Omental fat pad (tissue), 4 donors: Measurements from ENCODE around the gene HTT-AS. TPM values are rescaled to one million over a fixed set of nuclear protein-coding genes. Genes with fewer than 3 reads are reported as not detected.

Experiments
- ATAC-seq: fragments of 150-250 bp; one replicate; pipeline ENCODE4 v1.9.1; 2016; ENCODE audit warnings: mild to moderate bottlenecking, moderate library complexity; ENCODE audit not compliant: low FRiP score
- DNase-seq: peaks from one replicate; pipeline ENCODE4 v3.0.0-alpha.2; 2019; ENCODE audit warnings: low spot score
- total RNA-seq, 4 donors: library from RNA; depleted of rRNA; stranded (reverse); fragments of >200 nt; gene quantifications; one replicate each; pipeline ENCODE4 v1.1.0, GENCODE V29; 2016
- TF ChIP-seq, protein P1 (sequence below), 3 donors: fragments of 450-650 bp; IDR thresholded peaks; one replicate each; pipeline ENCODE4 v1.5.1; 2016 to 2017; ENCODE audit warnings: antibody characterized with exemption in 3 of 3, mild to moderate bottlenecking in 3 of 3, moderate library complexity in 2 of 3

The HTT-AS gene
- total RNA-seq, 4 donors from 2014 or later = not detected

- TF ChIP-seq, protein P1, sequence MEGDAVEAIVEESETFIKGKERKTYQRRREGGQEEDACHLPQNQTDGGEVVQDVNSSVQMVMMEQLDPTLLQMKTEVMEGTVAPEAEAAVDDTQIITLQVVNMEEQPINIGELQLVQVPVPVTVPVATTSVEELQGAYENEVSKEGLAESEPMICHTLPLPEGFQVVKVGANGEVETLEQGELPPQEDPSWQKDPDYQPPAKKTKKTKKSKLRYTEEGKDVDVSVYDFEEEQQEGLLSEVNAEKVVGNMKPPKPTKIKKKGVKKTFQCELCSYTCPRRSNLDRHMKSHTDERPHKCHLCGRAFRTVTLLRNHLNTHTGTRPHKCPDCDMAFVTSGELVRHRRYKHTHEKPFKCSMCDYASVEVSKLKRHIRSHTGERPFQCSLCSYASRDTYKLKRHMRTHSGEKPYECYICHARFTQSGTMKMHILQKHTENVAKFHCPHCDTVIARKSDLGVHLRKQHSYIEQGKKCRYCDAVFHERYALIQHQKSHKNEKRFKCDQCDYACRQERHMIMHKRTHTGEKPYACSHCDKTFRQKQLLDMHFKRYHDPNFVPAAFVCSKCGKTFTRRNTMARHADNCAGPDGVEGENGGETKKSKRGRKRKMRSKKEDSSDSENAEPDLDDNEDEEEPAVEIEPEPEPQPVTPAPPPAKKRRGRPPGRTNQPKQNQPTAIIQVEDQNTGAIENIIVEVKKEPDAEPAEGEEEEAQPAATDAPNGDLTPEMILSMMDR (IDR thresholded peaks at IDR 0.05) = no peak
- DNase-seq (no peak), ATAC-seq (no peak)
Observed at GRCh38 chr4:3116955-3117354, 42.6 kb upstream of the HTT-AS start.

DNA sequence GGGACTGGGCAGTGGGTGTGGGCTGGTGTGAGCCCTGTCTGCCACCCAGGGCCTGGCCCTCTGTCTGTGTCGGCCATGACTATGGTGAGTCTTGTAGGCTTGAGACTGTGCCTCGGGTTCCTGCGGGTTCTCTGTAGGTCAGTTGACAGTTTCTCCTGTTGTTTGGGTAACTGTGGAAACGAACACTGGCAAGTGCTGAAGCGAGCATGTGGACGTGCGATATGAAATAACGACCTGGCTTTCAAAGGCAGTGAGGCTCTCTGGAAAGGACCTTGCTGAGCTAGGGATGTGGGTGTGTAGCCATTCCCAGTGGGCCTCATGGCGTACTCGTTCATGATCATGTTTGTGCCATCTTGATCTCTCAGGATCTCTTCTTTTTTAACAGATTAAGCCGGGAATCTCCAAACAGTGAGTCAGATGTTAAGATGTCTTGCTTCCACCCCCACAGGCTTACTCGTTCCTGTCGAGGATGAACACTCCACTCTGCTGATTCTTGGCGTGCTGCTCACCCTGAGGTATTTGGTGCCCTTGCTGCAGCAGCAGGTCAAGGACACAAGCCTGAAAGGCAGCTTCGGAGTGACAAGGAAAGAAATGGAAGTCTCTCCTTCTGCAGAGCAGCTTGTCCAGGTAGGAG lies 41.4 kb upstream of the HTT-AS start:
- no peak for ATAC-seq
- no peak for DNase-seq
- TF ChIP-seq, protein P1 (IDR thresholded peaks at IDR 0.05) = no peak

DNA sequence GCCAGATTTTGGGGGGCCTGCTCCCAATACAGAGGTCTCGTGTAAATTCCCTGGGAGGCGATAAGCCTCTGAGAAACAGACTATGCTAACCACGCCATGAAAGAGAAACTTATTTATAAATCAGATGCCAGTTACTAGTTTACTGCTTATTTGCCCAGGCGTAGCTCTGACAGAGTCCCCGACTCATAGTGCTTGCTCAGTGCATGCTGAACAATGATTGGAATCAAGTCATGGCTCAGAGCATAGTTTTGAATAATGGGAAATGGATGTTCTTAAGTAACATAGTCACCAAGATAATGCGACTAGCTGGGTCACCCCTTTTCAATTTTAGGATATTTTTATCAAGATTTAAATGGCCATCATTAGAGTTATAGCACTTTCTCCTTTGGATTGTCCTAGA lies 40.0 kb upstream of the HTT-AS start:
- DNase-seq (no peak), ATAC-seq (no peak)
- TF ChIP-seq, protein P1 (IDR thresholded peaks at IDR 0.05) = no peak

DNA sequence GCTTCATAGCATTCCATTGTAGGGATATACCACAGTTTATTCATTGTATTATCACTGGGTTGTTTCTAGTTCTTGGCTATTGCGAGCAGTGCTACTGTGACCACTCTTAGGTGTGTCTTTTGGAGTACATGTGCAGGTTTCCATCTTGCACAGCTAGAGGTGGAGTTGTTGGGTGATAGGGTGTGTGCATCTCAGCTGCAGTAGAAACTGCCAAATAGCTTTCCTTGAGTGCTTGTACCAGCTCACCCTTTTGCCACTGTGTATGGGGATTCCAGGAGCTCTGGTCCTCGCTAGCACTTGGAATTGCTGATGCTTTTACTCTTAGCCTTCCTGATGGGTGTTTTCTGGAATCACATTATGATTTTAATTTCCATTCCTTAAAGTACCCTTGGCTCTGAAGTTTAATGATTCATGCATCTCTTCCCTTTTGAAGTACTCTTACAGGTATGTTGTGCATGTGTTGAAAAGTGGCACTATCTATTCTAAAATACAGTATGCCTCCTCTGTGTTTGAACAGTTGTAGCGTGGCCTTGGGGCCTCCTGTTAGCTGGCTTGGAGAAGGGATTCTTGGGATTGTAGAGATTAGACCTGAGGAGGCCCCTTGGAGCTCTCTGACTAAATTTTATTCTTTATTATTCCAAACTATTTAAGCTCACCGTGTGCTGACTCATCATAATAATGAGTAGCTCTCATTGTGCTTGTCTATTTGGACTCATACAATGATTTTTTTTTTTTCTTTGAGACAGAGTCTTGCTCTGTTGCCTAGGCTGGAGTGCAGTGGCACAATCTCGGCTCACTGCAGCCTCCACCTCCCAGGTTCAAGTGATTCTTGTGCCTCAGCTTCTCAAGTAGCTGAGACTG lies 38.5 kb upstream of the HTT-AS start:
- ATAC-seq (no peak), DNase-seq (no peak)
- TF ChIP-seq, protein P1 (IDR thresholded peaks at IDR 0.05) = no peak

DNA sequence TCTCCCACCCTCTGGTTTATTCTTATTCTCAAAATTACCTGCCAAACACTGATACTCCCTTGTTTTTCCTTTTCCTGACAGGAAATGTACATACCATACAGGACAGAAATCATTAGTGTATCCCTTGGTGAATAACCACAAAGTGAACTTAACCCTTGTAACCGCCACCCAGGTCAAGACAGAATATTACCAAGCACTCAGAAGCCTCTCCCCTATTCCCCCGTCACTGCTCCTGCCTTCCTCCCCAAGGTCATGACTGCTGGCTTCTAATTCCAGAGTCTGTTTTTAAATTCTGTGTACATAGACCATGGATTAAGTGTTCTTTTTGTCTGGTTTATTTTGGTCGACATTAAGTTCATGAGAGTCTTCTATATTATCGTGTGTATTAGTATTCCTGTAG lies 37.9 kb upstream of the HTT-AS start:
- TF ChIP-seq, protein P1 (IDR thresholded peaks at IDR 0.05) = no peak
- ATAC-seq (no peak), DNase-seq (no peak)

- DNase-seq = no peak
- no peak for ATAC-seq
- TF ChIP-seq, protein P1 (IDR thresholded peaks at IDR 0.05) = no peak
Observed at GRCh38 chr4:3111461-3111860, 37.1 kb upstream of the HTT-AS start.

GRCh38 chr4:3108211-3108610 lies 33.9 kb upstream of the HTT-AS start:
- TF ChIP-seq, protein P1 (IDR thresholded peaks at IDR 0.05) = no peak
- no peak for ATAC-seq
- DNase-seq = no peak
